GM23248 (cell line): ENCODE data around the gene ZSWIM9.

ENCODE experiments used
- EZH2 ChIP-seq: fragments of 200-600 bp; sonication (generic); IDR thresholded peaks from 2 replicates; pipeline ENCODE4 v1.6.1; 2018; ENCODE audit warnings: antibody characterized with exemption, mild to moderate bottlenecking; ENCODE audit not compliant: insufficient read depth, poor library complexity, severe bottlenecking
- EZH2phosphoT487 ChIP-seq: fragments of 200-600 bp; sonication (generic); IDR thresholded peaks from 2 replicates; pipeline ENCODE4 v1.6.1; 2018; ENCODE audit warnings: antibody characterized with exemption, moderate library complexity, mild to moderate bottlenecking, low read depth; ENCODE audit not compliant: insufficient read depth

- TF ChIP-seq EZH2 (no peak), EZH2phosphoT487 (no peak)
Observed at GRCh38 chr19:48169939-48170803, at the start of gene ZSWIM9, which contains the start of gene LIG1.
